Thyroid gland (tissue), 4 donors: ENCODE measurements around the gene STAC. TPM values are rescaled to one million over a fixed set of nuclear protein-coding genes. Genes with fewer than 3 reads are reported as not detected.
"Not testable (repeated sequence)": the region's sequence is repeated elsewhere in the genome, so short reads cannot be mapped to it uniquely, and the experiment has no call there.

Source experiments
- DNase-seq, 2 donors: peaks; one replicate each; pipeline ENCODE4 v3.0.0-alpha.2; 2019
- H3K27ac ChIP-seq, 3 donors: fragments of 200-600 bp; sonication (generic); 1 replicate in 2 of 3; 2 replicates in 1 of 3; pipeline ENCODE4 v1.5.1; 2016 to 2019; ENCODE audit warnings: mild to moderate bottlenecking in 1 of 3, moderate library complexity in 1 of 3
- H3K27me3 ChIP-seq: fragments of 200-600 bp; sonication (generic); one replicate; pipeline ENCODE4 v1.5.1; 2019
- H3K36me3 ChIP-seq, 2 donors: fragments of 200-600 bp; sonication (generic); one replicate each; pipeline ENCODE4 v1.5.1; 2016 to 2019
- H3K4me1 ChIP-seq, 2 donors: fragments of 200-600 bp; sonication (generic); one replicate each; pipeline ENCODE4 v1.5.1; 2017 to 2019
- H3K4me3 ChIP-seq, 3 donors: fragments of 200-600 bp; sonication (generic); replicated peaks in 1 of 3; 1 replicate in 2 of 3; 2 replicates in 1 of 3; pipeline ENCODE4 v1.5.1; 2016; ENCODE audit warnings: mild to moderate bottlenecking in 1 of 3
- H3K9me3 ChIP-seq: fragments of 200-600 bp; sonication (generic); one replicate; pipeline ENCODE4 v1.5.1; 2017
- CTCF ChIP-seq, 6 experiments: fragments of 200-600 bp in 3 of 6; fragments of 450-650 bp in 3 of 6; sonication (generic) in 3 of 6; IDR thresholded peaks; one replicate each; pipeline ENCODE4 v1.5.1; 2016 to 2019; ENCODE audit warnings: antibody characterized with exemption in 6 of 6, mild to moderate bottlenecking in 2 of 6, inconsistent platforms in 1 of 6, moderate library complexity in 1 of 6
- POLR2A ChIP-seq, 2 donors: fragments of 450-650 bp; IDR thresholded peaks; one replicate each; pipeline ENCODE4 v1.6.1; 2017; ENCODE audit warnings: antibody characterized with exemption in 2 of 2, mild to moderate bottlenecking in 2 of 2, moderate library complexity in 1 of 2
- WGBS, 2 donors: methylation state at CpG; one replicate each; pipeline ENCODE4 v1.1.5; 2017; 5-methylcytosine and 5-hydroxymethylcytosine counted together
- intact Hi-C: fragments of 100-400 bp; cut with DNase I; formaldehyde crosslinking; loops from one replicate; pipeline ENCODE4 v1.15.1; 2023
- total RNA-seq, 4 donors: library from RNA; depleted of rRNA; stranded (reverse); fragments of >200 nt; gene quantifications; one replicate each; pipeline ENCODE4 v1.2.3, GENCODE V29; 2016

Gene STAC
- total RNA-seq, 4 donors from 2014 or later: 0.40 to 4.7 (median 1.3) TPM; not detected in 1

DNA sequence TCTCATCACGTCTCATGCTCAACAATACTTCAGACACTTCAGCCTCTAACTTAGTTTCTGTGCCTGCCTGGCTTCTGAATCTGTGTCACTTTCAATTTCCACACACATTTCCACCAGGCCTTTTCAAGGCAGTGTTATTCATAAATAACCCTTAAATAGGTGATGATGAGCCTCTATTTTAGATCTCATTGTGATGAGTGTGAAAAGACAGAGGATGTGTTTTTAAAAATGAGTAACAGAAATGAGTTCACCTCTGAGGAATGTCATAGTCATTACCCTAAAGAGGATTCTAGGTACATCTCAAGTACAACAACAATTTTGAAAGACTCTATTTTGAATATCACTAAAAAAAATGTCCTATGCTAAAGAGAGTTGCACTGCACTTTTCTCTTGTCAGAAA lies 64.6 kb downstream of the STAC start:
- no peak for TF ChIP-seq CTCF (IDR thresholded peaks at IDR 0.05)
- TF ChIP-seq POLR2A (IDR thresholded peaks at IDR 0.05): no peak
- Histone ChIP-seq H3K36me3 (no peaks in the 10 kb centered on the region), H3K27ac (no peak overlapping the region), H3K27me3 (no peaks in the 10 kb centered on the region), H3K4me3 (no peak overlapping the region), H3K4me1 (no peaks in the 10 kb centered on the region), H3K9me3 (no peaks in the 10 kb centered on the region)
- 88 to 95% methylated on average over 1 of the region's 1 CpG for WGBS, 2 donors
- intact Hi-C loops: no loop called here
- no peak for DNase-seq

- TF ChIP-seq POLR2A (IDR thresholded peaks at IDR 0.05): no peak
- TF ChIP-seq CTCF (IDR thresholded peaks at IDR 0.05): no peak
- Histone ChIP-seq H3K27ac (no peak overlapping the region), H3K36me3 (no peaks in the 10 kb centered on the region), H3K9me3 (no peaks in the 10 kb centered on the region), H3K4me3 (no peak overlapping the region), H3K27me3 (no peaks in the 10 kb centered on the region), H3K4me1 (no peaks in the 10 kb centered on the region)
- intact Hi-C loops: no loop called here
- DNase-seq: no peak
These were observed 66.0 kb downstream of the STAC start for GRCh38 chr3:36446276-36446675.

DNA sequence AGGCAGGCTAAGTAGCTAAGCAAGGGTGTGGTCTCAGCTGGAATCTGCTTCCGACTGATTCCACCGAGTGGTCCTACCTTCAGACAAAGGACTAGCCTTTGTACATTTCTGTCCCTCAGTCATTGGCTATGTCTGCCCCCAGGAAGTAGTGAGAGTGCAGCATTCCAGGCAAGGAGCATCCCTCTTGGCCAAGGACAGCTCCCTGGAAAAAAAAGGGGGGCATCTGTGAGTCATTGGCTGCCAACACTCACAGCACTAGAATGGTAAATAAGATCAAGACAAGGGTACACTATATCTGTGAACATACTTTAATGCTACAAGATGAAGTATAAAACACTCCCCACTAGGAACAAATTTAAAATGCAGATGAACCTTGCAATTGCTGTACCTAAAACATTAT lies 66.8 kb downstream of the STAC start:
- intact Hi-C loops: no loop called here
- 5 to 52% methylated on average over 2 of the region's 2 CpGs for WGBS, 2 donors
- no peaks in the 10 kb centered on the region for H3K9me3 ChIP-seq

DNA sequence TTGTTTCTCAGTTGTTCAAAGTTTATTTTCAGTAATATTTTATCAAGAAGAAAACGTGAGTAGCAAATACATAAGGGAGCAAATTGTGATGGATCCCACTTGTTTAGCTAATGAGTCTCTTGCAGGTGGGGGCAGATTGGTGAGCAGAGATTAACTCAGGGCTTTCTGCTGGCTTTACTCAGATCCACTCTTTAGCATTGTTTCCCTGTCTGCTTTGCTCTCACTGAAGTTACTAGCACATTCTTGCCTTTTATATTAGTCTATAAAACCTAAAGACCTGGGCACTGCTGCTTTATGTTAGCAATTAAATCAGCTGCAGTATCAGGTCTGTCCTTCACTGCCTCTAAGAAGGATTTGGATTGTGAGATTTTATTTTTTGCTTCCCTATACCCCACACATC lies 71.5 kb downstream of the STAC start:
- TF ChIP-seq CTCF (IDR thresholded peaks at IDR 0.05): no peak
- TF ChIP-seq POLR2A (IDR thresholded peaks at IDR 0.05): no peak
- intact Hi-C loops: no loop called here
- Histone ChIP-seq H3K27me3 (no peaks in the 10 kb centered on the region), H3K9me3 (no peaks in the 10 kb centered on the region), H3K36me3 (no peaks in the 10 kb centered on the region), H3K4me1 (no peaks in the 10 kb centered on the region), H3K4me3 (no peak overlapping the region), H3K27ac (no peak overlapping the region)
- no peak for DNase-seq
- 41 to 62% methylated on average over 1 of the region's 1 CpG for WGBS, 2 donors

More for the DNA sequence above, 66.8 kb downstream of the STAC start:
- H3K27me3 ChIP-seq: no peaks in the 10 kb centered on the region
- no peaks in the 10 kb centered on the region for H3K36me3 ChIP-seq
- no peaks in the 10 kb centered on the region for H3K4me1 ChIP-seq
- no peak for DNase-seq
- H3K4me3 ChIP-seq: no peak overlapping the region
- no peak overlapping the region for H3K27ac ChIP-seq
- no peak for TF ChIP-seq CTCF (IDR thresholded peaks at IDR 0.05)
- no peak for TF ChIP-seq POLR2A (IDR thresholded peaks at IDR 0.05)

GRCh38 chr3:36453213-36453612 lies 72.9 kb downstream of the STAC start:
- H3K9me3 ChIP-seq: not testable (repeated sequence)

DNA sequence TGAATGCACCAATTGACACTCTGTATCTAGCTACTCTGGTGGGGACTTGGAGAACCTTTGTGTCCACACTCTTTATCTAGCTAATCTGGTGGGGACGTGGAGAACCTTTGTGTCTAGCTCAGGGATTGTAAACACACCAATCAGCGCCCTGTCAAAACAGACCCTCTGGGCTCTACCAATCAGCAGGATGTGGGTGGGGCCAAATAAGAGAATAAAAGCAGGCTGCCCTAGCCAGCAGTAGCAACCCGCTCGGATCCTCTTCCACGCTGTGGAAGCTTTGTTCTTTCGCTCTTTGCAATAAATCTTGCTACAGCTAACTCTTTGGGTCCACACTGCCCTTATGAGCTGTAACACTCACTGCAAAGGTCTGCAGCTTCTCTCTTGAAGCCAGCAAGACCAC lies 73.6 kb downstream of the STAC start:
- H3K36me3 ChIP-seq: not testable (repeated sequence)

More at GRCh38 chr3:36453213-36453612, 72.9 kb downstream of the STAC start:
- H3K27me3 ChIP-seq, H3K27ac ChIP-seq, H3K4me3 ChIP-seq, H3K4me1 ChIP-seq, H3K36me3 ChIP-seq, intact Hi-C loops: not testable (repeated sequence)
- 92 to 99% methylated on average over 15 to 20 of the region's 30 CpGs for WGBS, 2 donors
- DNase-seq: peak in 1 of 2 donors; percentile 10

More for the DNA sequence above, 73.6 kb downstream of the STAC start:
- DNase-seq, intact Hi-C loops, H3K4me3 ChIP-seq, H3K4me1 ChIP-seq, H3K27me3 ChIP-seq, H3K27ac ChIP-seq, H3K9me3 ChIP-seq: not testable (repeated sequence)
- WGBS, 2 donors: 90 to 97% methylated on average over 6 of the region's 6 CpGs
